HG02885 (cell line): ENCODE measurements around the gene ITPK1.
"Not testable (repeated sequence)": the region's sequence is repeated elsewhere in the genome, so short reads cannot be mapped to it uniquely, and the experiment has no call there.

ENCODE experiments used
- ATAC-seq: cut with Tn5 transposase; IDR thresholded peaks from one replicate; pipeline ENCODE4 v1.9.1; 2021; ENCODE audit warnings: mild to moderate bottlenecking; ENCODE audit not compliant: unreplicated experiment, poor library complexity

Gene ITPK1

GRCh38 chr14:93132472-93133065 lies 16.8 kb upstream of the ITPK1 start:
- no peak for ATAC-seq

GRCh38 chr14:93131257-93131820 lies 15.6 kb upstream of the ITPK1 start:
- ATAC-seq, result not testable (repeated sequence)

DNA sequence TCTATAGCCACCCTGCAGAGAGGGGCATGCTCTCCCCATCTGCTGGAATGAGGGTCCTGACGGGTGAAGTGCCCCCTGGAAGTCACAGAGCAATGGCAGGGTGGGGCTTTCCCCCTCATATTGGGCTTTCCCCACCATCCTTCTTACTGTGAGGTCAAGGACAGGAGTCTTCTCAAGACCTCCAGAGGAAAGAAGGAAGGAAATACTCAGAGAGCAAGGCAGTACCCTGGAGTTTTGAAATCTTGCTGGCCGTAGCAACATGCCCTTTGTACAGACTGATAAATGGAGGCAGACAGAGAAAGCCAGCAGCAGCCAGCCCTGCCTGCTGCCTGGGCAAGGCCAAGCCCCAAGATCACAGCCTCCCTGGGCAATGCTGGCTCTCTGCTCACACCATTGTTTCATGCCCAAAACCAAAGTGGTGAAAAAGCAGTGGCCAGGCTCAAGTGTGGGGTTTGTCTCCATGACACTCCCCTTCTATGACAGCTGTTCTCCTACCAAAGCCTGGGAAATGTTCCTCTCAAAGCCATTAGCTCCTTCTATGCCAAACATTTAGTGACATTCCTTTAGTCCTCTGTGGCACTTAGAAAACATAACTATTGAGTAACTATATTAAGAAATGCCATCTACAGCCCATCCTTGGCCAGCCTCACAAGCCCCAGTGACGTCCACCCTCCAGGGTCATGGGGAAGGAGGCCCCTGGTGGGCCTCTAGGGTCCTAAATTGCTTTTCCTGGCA lies 13.2 kb upstream of the ITPK1 start:
- no peak for ATAC-seq

- ATAC-seq, result no peak
These were observed 10.4 kb upstream of the ITPK1 start for GRCh38 chr14:93126111-93126510.

DNA sequence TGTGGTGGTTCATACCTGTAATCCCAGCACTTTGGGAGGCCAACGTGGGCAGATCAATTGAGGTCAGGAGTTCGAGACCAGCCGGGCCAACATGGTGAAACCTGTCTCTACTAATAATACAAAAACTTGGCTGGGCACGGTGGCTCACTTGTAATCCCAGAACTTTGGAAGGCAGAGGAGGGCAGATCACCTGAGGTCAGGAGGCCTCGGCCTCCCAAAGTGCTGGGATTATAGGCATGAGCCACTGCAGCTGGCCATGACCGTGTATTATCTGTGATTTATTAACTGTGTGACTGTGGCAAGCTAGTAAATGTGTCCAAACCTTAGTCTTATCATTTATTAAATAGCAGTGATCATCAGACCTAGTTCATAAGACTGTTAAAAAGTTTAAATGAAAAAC lies 7.1 kb upstream of the ITPK1 start:
- ATAC-seq, result no peak

DNA sequence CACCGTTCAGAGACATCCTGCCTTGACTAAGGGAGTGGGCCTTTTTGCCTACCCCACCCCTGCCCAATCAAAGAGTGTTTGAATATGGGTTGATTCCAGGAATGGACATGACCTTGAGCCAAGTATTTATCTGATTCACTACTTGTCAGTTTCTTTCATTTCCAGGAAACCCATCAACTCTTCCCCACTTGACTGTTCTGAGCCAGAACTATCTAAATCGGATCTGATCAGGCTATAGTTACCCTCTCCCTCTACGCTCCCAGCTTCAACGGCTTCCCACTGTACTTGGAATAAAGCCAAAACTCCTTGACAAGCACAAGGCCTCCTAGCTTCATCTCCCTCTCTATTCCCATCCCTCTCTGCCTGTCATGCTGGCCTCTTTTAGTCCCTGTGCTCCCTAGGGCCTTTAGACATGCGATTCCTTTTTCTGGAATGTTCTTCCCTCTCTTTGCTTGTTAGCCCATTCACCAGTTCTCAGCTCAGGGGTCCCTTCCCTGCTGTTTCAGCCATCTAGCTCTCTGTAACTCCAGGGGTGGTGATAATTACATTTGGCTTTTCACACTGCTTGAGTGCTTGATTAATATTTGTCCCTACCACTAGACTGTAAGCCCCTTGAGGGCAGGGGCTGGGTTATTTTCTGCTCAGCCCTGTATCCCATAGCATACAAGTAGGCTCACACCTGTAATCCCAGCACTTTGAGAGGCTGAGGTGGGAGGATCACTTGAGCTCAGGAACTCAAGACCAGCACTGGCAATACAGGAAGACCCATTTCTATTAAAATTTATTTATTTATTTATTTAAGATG lies 5.5 kb upstream of the ITPK1 start:
- ATAC-seq, result no peak

DNA sequence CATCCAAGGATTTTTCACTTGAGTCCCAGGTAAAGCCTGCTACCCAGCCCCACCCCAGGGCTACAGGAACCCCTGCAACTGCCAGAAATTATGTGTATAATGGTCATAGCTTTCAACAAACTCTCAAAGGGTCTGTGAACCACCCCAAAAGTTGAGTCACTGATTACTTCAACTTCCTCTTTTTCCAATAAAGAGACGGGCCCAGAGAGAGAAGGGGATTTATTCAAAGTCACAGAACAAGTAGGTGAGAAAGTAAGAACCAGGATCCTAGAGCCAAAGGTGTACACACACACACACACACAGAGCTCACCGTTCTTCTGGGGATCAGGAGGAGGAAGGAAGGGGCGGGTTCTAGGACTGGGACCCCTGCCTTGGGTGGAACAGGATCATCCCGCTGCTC lies 4.8 kb upstream of the ITPK1 start:
- ATAC-seq, result no peak

- no peak for ATAC-seq
These were observed 1.0 kb upstream of the ITPK1 start for GRCh38 chr14:93116676-93117200.

DNA sequence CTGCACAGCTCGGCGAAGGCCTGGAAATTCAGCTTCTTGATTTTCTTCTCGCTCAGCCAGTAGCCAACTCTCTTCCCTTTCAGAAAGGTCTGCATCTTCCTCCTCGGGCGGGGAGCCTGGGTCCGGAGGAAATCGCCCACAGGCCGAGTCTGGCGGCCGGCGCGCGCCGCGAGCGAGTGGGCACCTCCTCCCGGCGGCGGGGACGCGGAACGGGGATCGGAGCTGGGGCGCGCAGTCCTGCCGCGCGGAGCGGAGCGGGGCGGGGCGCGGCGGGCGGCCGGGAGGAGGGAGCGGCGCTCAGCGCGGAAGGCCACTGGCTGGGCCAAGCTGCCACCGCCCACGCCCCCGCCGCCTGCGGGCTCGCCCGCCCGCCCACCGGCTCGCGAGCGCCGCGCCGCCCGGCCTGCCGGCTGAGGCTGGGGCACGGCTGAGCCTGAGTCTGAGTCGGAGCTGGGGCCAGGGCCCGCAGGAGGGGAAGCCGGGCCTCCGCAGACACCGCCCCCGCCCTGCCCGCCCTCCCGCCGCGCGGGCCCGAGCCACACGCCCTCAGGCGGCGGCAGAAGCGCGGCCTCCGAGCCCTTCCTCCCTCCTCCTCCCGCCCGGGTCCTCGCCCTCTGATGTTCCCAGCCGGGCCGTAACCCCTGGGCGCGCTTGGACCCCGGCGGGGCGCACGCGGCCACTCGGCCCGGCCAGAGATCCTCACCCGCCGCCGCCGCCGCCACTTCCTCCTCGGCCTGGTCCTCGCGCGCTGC lies 480 bp downstream of the ITPK1 start:
- ATAC-seq, result peak; percentile 81

- ATAC-seq, result no peak
These were observed 1.0 kb downstream of the ITPK1 start for GRCh38 chr14:93114713-93115068.

DNA sequence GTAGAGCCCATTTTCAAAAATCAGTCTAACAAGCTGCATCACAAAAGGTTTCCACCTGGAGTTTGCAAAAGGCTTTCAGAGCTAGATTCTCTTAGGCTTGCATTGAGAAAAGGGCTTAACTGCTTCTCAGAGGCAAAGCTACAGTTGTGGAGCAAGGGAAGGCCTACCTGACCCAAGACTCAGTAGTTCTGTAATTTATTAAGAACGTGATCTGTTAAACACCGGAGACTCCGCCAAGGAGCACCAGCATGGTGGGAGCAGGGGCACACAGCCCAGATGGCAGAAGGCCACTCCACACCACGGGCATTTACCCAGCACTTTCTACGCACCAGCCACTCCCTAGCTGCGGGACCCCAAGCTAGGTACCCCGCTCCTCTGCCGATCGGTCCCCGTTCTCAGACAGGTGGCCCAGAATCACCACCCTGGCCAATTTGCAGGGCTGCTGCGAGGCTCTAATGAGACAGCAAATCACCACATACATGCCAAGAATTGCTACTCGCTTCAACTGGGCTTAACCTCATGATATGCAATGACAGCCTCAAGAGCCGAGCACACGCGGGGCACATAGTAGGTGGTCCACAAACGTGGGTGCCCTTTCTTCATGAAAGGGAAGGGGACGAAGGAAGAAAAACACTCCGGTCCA lies 1.5 kb downstream of the ITPK1 start:
- no peak for ATAC-seq

DNA sequence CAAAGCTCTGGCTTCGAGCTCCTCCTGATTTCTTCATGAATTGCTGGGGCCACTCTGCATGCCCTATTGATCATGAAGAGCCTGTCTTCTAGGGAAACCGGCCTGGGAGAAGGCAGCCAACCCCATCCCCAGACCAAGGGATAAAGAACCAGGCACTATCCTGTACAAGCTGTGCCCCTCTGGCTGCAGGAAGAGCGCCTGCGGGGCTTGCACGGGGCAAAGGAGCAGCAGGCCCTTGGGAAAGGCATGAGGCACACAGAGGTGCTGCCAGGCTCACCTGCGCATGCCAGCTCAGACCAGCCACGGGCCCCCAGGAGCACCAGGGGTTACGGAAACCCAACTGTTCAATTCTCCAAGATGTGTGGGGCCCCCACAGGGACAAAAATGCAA lies 2.1 kb downstream of the ITPK1 start:
- no peak for ATAC-seq

GRCh38 chr14:93112891-93113677 lies 2.6 kb downstream of the ITPK1 start:
- peak; percentile 25 for ATAC-seq

GRCh38 chr14:93111541-93111940 lies 4.2 kb downstream of the ITPK1 start:
- ATAC-seq, result not testable (repeated sequence)

DNA sequence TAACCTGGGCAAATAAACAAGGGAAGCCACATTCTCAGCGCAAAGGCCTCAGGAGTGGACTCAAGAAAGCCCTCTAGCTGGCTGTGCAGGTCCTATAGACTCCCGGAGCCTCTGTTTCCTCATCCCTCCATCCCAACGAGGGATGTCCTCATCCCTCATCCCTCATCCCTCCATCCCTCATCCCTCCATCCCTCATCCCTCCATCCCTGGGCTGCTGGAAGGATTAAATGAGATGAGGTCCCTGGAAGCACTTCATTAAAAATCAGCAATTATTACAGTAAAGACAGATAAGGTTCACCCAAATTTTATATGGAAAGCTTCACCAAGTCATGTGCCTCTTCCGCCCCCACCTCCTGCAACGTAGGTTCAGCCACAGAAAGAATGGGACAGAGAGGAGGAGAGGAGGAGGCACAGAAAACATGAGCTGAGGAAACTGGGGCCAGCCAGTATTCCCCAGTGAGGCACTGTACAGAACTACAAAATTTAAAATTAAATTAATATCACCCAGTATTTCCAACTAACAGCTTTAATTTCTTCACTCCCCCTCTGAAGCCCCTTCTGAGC lies 4.8 kb downstream of the ITPK1 start:
- no peak for ATAC-seq

DNA sequence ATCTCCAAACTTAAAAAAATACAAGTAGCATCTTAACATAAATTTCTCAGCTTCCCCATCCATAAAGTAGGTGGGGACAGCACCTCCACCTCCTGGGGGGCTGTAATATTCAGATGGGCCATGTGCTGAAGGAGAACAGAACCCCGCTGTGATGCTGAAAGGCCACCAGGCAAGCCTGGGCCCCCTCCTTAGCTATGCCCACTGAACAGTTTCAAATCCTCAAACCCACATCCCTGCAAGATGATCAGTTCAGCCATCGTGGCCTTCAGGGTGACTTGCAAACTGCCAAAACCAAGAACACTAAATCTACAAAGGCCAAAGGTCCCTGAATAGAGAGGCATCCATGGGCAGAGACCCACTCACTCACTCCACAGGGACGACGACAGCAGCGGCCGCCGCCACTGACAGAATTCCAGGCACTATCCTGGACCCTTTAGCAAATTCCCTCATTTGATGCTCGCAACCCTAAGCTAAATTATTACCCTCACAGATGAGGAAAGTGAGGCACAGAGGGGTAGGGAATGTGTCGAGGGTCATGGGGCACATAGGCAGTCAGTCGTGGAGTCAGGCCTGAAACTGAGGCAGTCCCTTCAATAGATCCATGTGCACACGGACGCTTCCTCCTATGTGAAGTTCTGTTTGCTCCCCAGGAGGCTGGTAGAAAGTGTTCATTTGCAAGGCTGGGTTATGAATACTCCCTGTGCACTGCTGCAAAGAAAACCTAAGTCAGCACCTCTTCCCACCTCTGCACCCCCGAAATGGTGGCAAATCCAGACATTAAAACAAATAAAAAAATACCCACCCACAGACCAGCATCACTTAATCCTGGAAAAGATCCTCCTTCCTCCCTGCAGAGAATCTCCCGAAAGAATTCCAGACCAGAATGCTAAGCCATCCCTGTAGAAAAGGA lies 5.9 kb downstream of the ITPK1 start:
- ATAC-seq, result no peak

DNA sequence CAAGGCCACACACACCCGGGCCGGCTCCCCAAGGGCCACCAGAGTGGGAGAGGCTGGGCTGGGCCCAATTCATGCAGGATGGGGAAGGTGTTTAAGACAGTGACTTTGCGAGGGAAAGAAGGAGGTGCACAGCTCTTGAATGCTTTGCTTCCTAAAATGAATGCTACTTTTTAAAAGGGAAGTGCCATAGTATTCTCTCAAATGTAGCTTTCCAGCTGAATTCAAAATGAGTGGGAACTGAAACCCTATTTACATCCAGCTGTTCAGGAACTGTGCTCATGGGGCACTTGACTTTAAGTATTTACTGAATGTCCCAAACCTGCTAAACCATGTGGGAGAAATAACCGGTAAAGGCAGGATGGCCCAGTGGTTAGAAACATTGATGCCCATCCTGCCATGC lies 7.6 kb downstream of the ITPK1 start:
- no peak for ATAC-seq

DNA sequence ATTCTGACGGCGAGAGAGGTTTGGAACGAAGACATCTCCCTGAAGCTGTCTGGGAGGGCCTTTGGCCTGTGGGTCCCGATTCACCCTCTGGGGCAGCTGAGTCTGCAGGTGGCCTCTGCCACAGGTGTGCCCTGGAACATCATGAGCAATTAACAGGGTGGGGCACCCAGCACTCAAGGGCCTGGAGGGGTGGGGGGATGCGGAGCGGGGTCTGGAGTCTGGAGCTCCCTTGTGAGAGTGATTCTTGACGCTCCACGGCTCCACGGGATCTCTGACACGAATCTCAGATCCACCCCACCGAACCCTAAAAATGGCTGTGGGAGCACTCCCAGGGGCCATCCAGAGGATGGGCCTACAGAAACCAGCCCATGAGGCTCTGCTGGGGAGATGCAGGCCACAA lies 8.3 kb downstream of the ITPK1 start:
- no peak for ATAC-seq
